ENCODE measurements around the gene JSRP1. TPM values are rescaled to one million over a fixed set of nuclear protein-coding genes. Genes with fewer than 3 reads are reported as not detected.

The JSRP1 gene
- total RNA-seq, 4 donors from 2014 or later = not detected

- TF ChIP-seq CTCF (IDR thresholded peaks at IDR 0.05) = no peak
- no peak for ATAC-seq (ENCODE audit: low FRiP score)
Observed at GRCh38 chr19:2255112-2255845, 938 bp downstream of the JSRP1 start.

GRCh38 chr19:2254064-2254872 lies 1.9 kb downstream of the JSRP1 start:
- ATAC-seq (ENCODE audit: low FRiP score) (no peak), DNase-seq (ENCODE audit: low spot score) (no peak)
- no peak for TF ChIP-seq CTCF (IDR thresholded peaks at IDR 0.05)

More at GRCh38 chr19:2255112-2255845, 938 bp downstream of the JSRP1 start:
- DNase-seq (ENCODE audit: low spot score) = no peak

GRCh38 chr19:2253106-2254063 lies 2.8 kb downstream of the JSRP1 start:
- no peak for TF ChIP-seq CTCF (IDR thresholded peaks at IDR 0.05)
- no peak for DNase-seq (ENCODE audit: low spot score)
- ATAC-seq (ENCODE audit: low FRiP score) = no peak

- DNase-seq (ENCODE audit: low spot score) (no peak), ATAC-seq (ENCODE audit: low FRiP score) (no peak)
- no peak for TF ChIP-seq CTCF (IDR thresholded peaks at IDR 0.05)
Observed at GRCh38 chr19:2252797-2253105, 3.5 kb downstream of the JSRP1 start.

DNA sequence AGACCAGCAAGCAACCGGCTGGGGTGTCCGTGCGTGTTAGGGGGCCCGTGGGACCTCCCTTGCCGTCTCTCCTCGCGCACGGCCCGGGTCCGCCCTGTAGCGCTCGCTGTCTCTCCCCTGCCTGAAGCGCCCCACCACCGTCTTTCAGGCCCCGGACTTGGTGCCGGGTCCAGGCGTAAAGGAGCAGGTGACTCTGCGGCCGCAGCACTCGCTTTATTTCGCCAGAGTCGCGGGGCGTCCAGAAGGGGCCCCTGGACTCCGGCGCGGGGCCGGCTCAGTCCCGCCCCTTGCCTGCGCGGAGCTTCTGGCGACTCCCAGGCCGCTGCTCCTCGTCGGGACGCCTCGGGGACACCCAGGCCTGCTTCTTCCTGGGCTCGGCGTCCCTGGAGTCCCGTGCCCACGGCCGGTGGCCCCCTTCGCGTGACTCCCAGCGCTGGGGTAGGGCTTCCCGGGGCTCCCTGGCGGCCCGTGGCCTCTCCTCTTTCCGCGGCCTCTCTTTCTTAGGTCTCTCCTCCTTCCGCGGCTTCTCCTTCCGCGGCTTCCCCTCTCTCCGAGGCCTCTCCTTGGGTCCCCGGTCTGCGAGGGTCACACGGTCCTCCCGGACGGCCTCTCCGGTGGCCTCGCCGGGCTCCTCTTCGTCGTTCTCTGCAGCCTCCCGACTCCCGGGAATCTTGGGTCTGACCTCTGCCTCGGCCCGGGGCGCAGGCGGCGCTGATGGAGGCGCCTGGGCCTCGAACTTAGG lies 4.0 kb downstream of the JSRP1 start:
- no peak for TF ChIP-seq CTCF (IDR thresholded peaks at IDR 0.05)
- ATAC-seq (ENCODE audit: low FRiP score) (no peak), DNase-seq (ENCODE audit: low spot score) (no peak)
